ENCODE results near the gene HOGA1.

GRCh38 chr10:97647556-97647955, 63.4 kb downstream of the HOGA1 start:
- TF ChIP-seq, protein P1, sequence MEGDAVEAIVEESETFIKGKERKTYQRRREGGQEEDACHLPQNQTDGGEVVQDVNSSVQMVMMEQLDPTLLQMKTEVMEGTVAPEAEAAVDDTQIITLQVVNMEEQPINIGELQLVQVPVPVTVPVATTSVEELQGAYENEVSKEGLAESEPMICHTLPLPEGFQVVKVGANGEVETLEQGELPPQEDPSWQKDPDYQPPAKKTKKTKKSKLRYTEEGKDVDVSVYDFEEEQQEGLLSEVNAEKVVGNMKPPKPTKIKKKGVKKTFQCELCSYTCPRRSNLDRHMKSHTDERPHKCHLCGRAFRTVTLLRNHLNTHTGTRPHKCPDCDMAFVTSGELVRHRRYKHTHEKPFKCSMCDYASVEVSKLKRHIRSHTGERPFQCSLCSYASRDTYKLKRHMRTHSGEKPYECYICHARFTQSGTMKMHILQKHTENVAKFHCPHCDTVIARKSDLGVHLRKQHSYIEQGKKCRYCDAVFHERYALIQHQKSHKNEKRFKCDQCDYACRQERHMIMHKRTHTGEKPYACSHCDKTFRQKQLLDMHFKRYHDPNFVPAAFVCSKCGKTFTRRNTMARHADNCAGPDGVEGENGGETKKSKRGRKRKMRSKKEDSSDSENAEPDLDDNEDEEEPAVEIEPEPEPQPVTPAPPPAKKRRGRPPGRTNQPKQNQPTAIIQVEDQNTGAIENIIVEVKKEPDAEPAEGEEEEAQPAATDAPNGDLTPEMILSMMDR (IDR thresholded peaks at IDR 0.05), result no peak
- no peak for TF ChIP-seq POLR2A (IDR thresholded peaks at IDR 0.05)
